CD4-positive, alpha-beta memory T cell (primary cell): ENCODE results near the gene EBP. TPM values are rescaled to one million over a fixed set of nuclear protein-coding genes. Genes with fewer than 3 reads are reported as not detected.
A peak's percentile ranks its signal among the peaks of the same experiment; 100 is the strongest.

ENCODE experiments used
- CTCF ChIA-PET: fragments of 350-600 bp; sonication (Branson Sonifier 250); formaldehyde crosslinking; loops from one replicate; lab custom pipeline; 2021; ENCODE audit warnings: inconsistent platforms; ENCODE audit not compliant: partially characterized antibody; lab: Charles Lee
- POLR2A ChIA-PET: fragments of 350-600 bp; sonication (Branson Sonifier 250); formaldehyde crosslinking; loops from one replicate; lab custom pipeline; 2021; ENCODE audit not compliant: partially characterized antibody; lab: Charles Lee
- DNase-seq, 5 donors: peaks; one replicate each; pipeline versions ENCODE4 v3.0.0 to v3.0.0-alpha.2; 2020 to 2022; ENCODE audit warnings: mixed read lengths in 1 of 5
- H3K27ac ChIP-seq: one replicate; pipeline ENCODE4 v1.7.0; 2013; ENCODE audit warnings: low read depth, low read length
- H3K27me3 ChIP-seq: 2 replicates; pipeline ENCODE4 v1.7.0; 2013; ENCODE audit warnings: mild to moderate bottlenecking, low read length, moderate library complexity; ENCODE audit not compliant: insufficient read depth
- H3K36me3 ChIP-seq: 2 replicates; pipeline ENCODE4 v1.7.0; 2013; ENCODE audit warnings: mild to moderate bottlenecking, low read length, moderate library complexity; ENCODE audit not compliant: insufficient read depth
- H3K4me1 ChIP-seq: 2 replicates; pipeline ENCODE4 v1.7.0; 2013; ENCODE audit warnings: mild to moderate bottlenecking, low read length, moderate library complexity; ENCODE audit not compliant: insufficient read depth
- H3K4me3 ChIP-seq, 2 donors: one replicate each; pipeline ENCODE4 v1.7.0; 2013; ENCODE audit warnings: low read length in 2 of 2, mild to moderate bottlenecking in 1 of 2
- H3K9me3 ChIP-seq, 2 donors: one replicate each; pipeline ENCODE4 v1.7.0; 2013; ENCODE audit warnings: low read length in 2 of 2, control low read depth in 1 of 2; ENCODE audit not compliant: control insufficient read depth in 1 of 2
- H3K27ac Mint-ChIP-seq, 7 donors: one replicate each; pipeline ENCODE4 v1.8.0; 2020 to 2021; ENCODE audit warnings: mixed read lengths in 7 of 7, mild to moderate bottlenecking in 6 of 7, inconsistent platforms in 3 of 7, moderate library complexity in 3 of 7
- H3K27me3 Mint-ChIP-seq, 2 donors: one replicate each; pipeline ENCODE4 v1.8.0; 2020 to 2021; ENCODE audit warnings: mixed read lengths in 2 of 2
- H3K36me3 Mint-ChIP-seq, 2 donors: one replicate each; pipeline ENCODE4 v1.8.0; 2020 to 2021; ENCODE audit warnings: mixed read lengths in 2 of 2, inconsistent platforms in 1 of 2, mild to moderate bottlenecking in 1 of 2
- H3K4me1 Mint-ChIP-seq, 4 donors: one replicate each; pipeline ENCODE4 v1.8.0; 2020 to 2021; ENCODE audit warnings: mixed read lengths in 4 of 4, mild to moderate bottlenecking in 1 of 4
- H3K4me3 Mint-ChIP-seq, 8 donors: one replicate each; pipeline ENCODE4 v1.8.0; 2020 to 2021; ENCODE audit warnings: mixed read lengths in 8 of 8, mild to moderate bottlenecking in 7 of 8, moderate library complexity in 6 of 8, inconsistent platforms in 3 of 8
- H3K9me3 Mint-ChIP-seq, 8 donors: one replicate each; pipeline ENCODE4 v1.8.0; 2020 to 2021; ENCODE audit warnings: mixed read lengths in 8 of 8, mild to moderate bottlenecking in 5 of 8, inconsistent platforms in 3 of 8, moderate library complexity in 1 of 8
- intact Hi-C: fragments of 100-400 bp; cut with micrococcal nuclease; formaldehyde crosslinking; loops from one replicate; pipeline ENCODE4 v1.15.1; 2023
- polyA plus RNA-seq, 2 donors: library from polyadenylated mRNA; unstranded; fragments of 300-500 nt; fragmentation: Illumina TruSeq; gene quantifications; one replicate each; pipeline ENCODE4 v1.2.3, GENCODE V29; 2021
- total RNA-seq, 2 experiments: library from RNA; stranded (reverse); gene quantifications; one replicate each; pipeline ENCODE4 v1.2.3, GENCODE V29; 2021

EBP gene
- total and polyA plus RNA-seq, 4 experiments from 2014 or later = 32.1 to 130 (median 58.2) TPM

DNA sequence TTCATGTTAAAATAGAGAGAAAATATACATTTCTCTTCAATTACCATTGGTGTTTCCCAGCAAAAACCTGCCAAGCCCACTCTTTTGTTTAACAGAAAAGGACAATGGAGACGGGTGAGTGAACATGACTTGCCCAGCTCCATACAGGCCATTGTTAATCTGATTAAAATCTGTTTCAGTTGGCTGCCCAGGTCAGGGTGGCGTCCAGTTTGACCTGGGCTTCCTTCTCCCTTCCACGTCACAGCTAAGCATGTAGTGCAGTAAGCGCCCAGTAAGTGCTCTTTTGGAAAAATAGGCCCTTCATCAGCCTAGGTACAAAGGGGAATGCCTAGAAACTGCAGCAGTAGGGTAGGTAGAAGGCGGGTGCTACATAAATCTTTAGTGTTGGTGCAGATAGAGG, 14.4 kb upstream of the EBP start:
- H3K27me3 ChIP-seq = no peaks in the 10 kb centered on the region
- H3K27ac ChIP-seq = no peak overlapping the region
- no peak overlapping the region for H3K4me3 ChIP-seq
- no peaks in the 10 kb centered on the region for H3K36me3 ChIP-seq
- no peaks in the 10 kb centered on the region for H3K27me3 Mint-ChIP-seq
- ChIA-PET CTCF (no interaction called here), POLR2A (interaction anchor here (3.1 kb wide), 1 partner anchor 14 kb away, joined by 19 read pairs; the partner anchor contains the start of gene EBP)
- peaks cover 0 to 1% (median 0%) of the 10 kb centered on the region in 8 donors for H3K9me3 Mint-ChIP-seq
- H3K4me3 Mint-ChIP-seq = peak overlapping the region in 6 of 8 donors; percentile 3 to 31 (median 12)
- intact Hi-C loops = no loop called here
- DNase-seq = no peak
- H3K27ac Mint-ChIP-seq = peak overlapping the region in 1 of 7 donors; percentile 52
- H3K36me3 Mint-ChIP-seq = peaks cover 0 to 8% of the 10 kb centered on the region in 2 donors
- peaks cover 16% of the 10 kb centered on the region for H3K4me1 ChIP-seq
- H3K4me1 Mint-ChIP-seq = peaks cover 10 to 23% (median 12%) of the 10 kb centered on the region in 4 donors
- no peaks in the 10 kb centered on the region for H3K9me3 ChIP-seq

DNA sequence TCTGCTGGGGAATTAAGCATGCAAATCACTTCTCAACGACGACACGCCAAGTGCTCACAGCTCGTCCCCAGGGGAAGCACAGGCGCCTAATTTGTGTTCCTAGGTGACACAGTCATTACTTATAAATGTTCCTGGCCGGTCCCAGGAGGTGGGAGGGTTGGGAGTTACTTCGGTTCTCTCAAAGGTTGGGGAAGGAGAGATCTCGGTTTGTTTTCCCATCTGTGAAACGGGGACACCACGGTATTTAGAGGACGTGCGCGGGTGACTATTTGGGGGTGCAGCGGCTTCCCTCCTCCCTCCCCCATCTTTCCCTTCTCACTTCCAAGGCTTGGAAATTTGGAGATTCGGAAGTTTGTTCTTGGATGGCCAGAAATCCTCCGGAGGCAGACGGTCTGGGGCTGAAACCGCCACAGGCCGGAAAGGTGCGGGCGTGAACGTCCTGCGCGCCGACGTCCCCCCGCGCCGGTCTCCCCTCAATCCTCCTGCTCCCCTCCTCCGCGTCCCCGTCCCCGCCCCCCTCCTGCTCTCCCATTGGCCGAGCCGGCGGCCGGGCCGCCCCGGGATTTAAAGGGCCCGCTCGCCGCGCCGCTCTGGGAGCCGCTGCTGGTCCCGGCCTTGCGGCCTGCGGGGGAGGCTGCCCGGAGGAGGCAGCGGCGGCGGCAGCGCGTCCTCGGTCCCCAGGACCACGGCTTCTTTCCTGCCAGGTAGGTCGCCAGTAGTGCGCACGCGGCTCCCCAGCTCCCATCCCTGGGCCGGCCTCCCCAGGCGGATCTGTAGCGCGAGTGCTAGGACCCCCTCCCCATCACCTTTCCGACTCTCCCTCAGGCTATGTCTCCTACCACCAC, 13.0 kb upstream of the EBP start, which contains the start of gene PORCN:
PORCN (plus strand) TSS at position 593 of the 845 bp plus-strand sequence. CDS start 829 bp downstream, outside the sequence.
- H3K9me3 Mint-ChIP-seq = peaks cover 0 to 1% (median 0%) of the 10 kb centered on the region in 8 donors
- POLR2A ChIA-PET = interaction anchor here (0.6 to 3.1 kb wide), 6 partner anchors 12 to 66 kb away, joined by 3 to 19 read pairs (median 7); partner anchors contain the start of genes EBP, RBM3 and TBC1D25
- Histone ChIP-seq H3K4me3 (peak within 1 kb of the TSS; percentile 61 to 64), H3K36me3 (no peaks in the 10 kb centered on the region), H3K9me3 (no peaks in the 10 kb centered on the region), H3K27ac (peak within 1 kb of the TSS; percentile 78), H3K27me3 (no peaks in the 10 kb centered on the region), H3K4me1 (peaks cover 16% of the 10 kb centered on the region)
- H3K27ac Mint-ChIP-seq = peak within 1 kb of the TSS; percentile 70 to 96 (median 91)
- H3K4me1 Mint-ChIP-seq = peaks cover 10 to 23% (median 12%) of the 10 kb centered on the region in 4 donors
- peaks cover 0 to 12% of the 10 kb centered on the region in 2 donors for H3K36me3 Mint-ChIP-seq
- intact Hi-C loops = loop anchor here (1.0 kb wide), 2 partner anchors 13 to 32 kb away; partner anchors contain the start of genes EBP and FTSJ1
- no peaks in the 10 kb centered on the region for H3K27me3 Mint-ChIP-seq
- peak within 1 kb of the TSS; percentile 87 to 91 (median 88) for H3K4me3 Mint-ChIP-seq
- peak; percentile 62 to 78 (median 65) for DNase-seq
- CTCF ChIA-PET = interaction anchor here (0.5 kb wide), 1 partner anchor 1365 kb away, joined by 3 read pairs; no protein-coding TSS in a partner anchor

DNA sequence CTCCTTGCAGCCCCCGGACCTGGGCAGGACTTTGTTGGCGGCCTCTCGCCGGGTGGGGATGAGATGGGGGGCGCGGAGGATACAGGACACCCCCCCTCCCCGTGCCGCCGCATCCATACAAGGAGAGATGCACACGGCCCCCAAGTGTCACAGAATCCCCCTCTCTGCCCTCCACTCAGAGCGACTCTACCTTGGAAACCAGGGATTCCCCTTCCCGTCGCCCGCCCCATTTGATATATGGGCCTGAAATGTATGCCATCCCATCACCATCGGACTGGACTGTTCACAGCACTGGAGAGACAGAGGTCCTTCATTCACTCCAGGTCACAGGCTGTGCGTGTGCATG, 12.4 kb upstream of the EBP start:
- ChIA-PET CTCF (interaction anchor here (0.5 kb wide), 1 partner anchor 1364 kb away, joined by 3 read pairs; no protein-coding TSS in a partner anchor), POLR2A (interaction anchor here (0.7 to 3.1 kb wide), 5 partner anchors 12 to 65 kb away, joined by 3 to 19 read pairs (median 10); partner anchors contain the start of genes EBP, RBM3 and TBC1D25)
- Histone ChIP-seq H3K27ac (peak overlapping the region; percentile 78), H3K27me3 (no peaks in the 10 kb centered on the region), H3K4me1 (peaks cover 16% of the 10 kb centered on the region), H3K36me3 (no peaks in the 10 kb centered on the region), H3K9me3 (no peaks in the 10 kb centered on the region), H3K4me3 (peak overlapping the region; percentile 36 to 64)
- Mint-ChIP-seq H3K36me3 (peaks cover 0 to 12% of the 10 kb centered on the region in 2 donors), H3K9me3 (peaks cover 0 to 1% (median 0%) of the 10 kb centered on the region in 8 donors), H3K4me1 (peaks cover 10 to 23% (median 12%) of the 10 kb centered on the region in 4 donors), H3K27me3 (no peaks in the 10 kb centered on the region), H3K27ac (peak overlapping the region; percentile 61 to 96 (median 91)), H3K4me3 (peak overlapping the region; percentile 82 to 91 (median 88))
- intact Hi-C loops = no loop called here
- peak in 1 of 5 donors; percentile 56 for DNase-seq

DNA sequence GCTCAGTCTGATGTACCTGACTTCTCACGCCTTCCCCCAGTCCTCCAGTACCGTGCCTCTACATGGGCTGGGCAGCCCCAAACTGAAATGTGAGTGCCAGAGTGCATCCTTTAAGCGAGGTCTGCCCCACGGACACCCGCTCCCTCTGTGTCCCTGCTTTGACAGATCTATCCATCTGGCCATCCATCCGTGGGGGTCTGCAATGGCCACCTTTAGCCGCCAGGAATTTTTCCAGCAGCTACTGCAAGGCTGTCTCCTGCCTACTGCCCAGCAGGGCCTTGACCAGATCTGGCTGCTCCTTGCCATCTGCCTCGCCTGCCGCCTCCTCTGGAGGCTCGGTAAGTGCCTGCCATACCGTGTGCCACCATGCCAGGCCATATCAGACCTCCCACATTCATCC, 12.0 kb upstream of the EBP start:
- DNase-seq = no peak
- H3K9me3 Mint-ChIP-seq = peaks cover 0 to 1% (median 0%) of the 10 kb centered on the region in 8 donors
- no peaks in the 10 kb centered on the region for H3K27me3 ChIP-seq
- H3K27ac ChIP-seq = peak overlapping the region; percentile 78
- H3K27ac Mint-ChIP-seq = peak overlapping the region; percentile 61 to 96 (median 91)
- H3K4me1 ChIP-seq = peaks cover 16% of the 10 kb centered on the region
- H3K4me3 Mint-ChIP-seq = peak overlapping the region; percentile 82 to 91 (median 88)
- H3K4me3 ChIP-seq = peak overlapping the region in 1 of 2 donors; percentile 64
- no peaks in the 10 kb centered on the region for H3K36me3 ChIP-seq
- POLR2A ChIA-PET = interaction anchor here (0.7 to 3.1 kb wide), 4 partner anchors 11 to 65 kb away, joined by 3 to 19 read pairs (median 6); partner anchors contain the start of genes EBP, RBM3 and TBC1D25
- H3K27me3 Mint-ChIP-seq = no peaks in the 10 kb centered on the region
- CTCF ChIA-PET = interaction anchor here (0.5 kb wide), 1 partner anchor 1364 kb away, joined by 3 read pairs; no protein-coding TSS in a partner anchor
- H3K9me3 ChIP-seq = no peaks in the 10 kb centered on the region
- intact Hi-C loops = no loop called here
- H3K4me1 Mint-ChIP-seq = peaks cover 10 to 23% (median 12%) of the 10 kb centered on the region in 4 donors
- peaks cover 0 to 13% of the 10 kb centered on the region in 2 donors for H3K36me3 Mint-ChIP-seq

DNA sequence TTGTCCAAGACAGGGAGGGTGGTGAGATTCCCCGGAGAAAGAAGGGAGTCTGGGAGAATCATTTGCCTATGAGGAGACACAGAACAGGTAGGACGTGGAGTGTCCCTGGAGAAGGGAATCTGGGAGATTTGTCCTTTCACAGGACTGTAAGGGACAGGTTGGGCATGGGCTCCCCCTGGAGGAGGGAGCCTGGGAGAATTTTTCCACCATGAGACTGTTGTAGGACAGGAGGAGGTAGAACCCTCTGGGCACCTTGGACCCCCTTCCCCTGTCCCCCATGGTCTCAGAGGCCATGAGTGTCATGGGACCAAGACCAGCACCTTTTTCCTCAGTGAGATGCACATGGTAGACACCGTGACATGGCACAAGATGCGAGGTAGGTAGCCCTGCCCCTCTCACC, 10.0 kb upstream of the EBP start:
- ChIA-PET CTCF (no interaction called here), POLR2A (no interaction called here)
- H3K4me3 Mint-ChIP-seq = peak overlapping the region in 1 of 8 donors; percentile 20
- peak overlapping the region in 2 of 7 donors; percentile 46 to 48 for H3K27ac Mint-ChIP-seq
- H3K36me3 Mint-ChIP-seq = peaks cover 7 to 24% of the 10 kb centered on the region in 2 donors
- Histone ChIP-seq H3K9me3 (no peaks in the 10 kb centered on the region), H3K4me3 (no peak overlapping the region), H3K27me3 (no peaks in the 10 kb centered on the region), H3K27ac (no peak overlapping the region), H3K4me1 (peaks cover 16% of the 10 kb centered on the region), H3K36me3 (no peaks in the 10 kb centered on the region)
- peaks cover 10 to 28% (median 12%) of the 10 kb centered on the region in 4 donors for H3K4me1 Mint-ChIP-seq
- DNase-seq = no peak
- peaks cover 0 to 1% (median 0%) of the 10 kb centered on the region in 8 donors for H3K9me3 Mint-ChIP-seq
- H3K27me3 Mint-ChIP-seq = no peaks in the 10 kb centered on the region
- intact Hi-C loops = no loop called here

DNA sequence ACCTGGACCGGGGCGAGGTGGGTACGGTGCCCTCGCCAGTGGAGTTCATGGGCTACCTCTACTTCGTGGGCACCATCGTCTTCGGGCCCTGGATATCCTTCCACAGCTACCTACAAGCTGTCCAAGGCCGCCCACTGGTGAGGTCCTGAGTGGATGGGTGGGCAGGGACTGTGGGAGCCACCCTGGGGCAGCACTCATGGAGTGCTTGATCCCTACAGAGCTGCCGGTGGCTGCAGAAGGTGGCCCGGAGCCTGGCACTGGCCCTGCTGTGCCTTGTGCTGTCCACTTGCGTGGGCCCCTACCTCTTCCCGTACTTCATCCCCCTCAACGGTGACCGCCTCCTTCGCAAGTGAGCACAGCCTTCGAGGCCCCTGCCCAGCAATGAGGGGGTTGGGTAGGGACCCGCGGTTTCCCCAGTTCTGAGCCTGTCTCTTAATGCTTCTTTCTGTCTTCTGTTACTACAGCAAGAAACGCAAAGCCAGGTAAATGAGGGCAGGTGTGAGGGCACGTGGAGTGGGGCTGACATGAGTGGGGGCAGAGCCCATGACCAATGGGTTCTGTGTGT, 9.2 kb upstream of the EBP start:
- intact Hi-C loops = no loop called here

More for the DNA sequence above, 9.2 kb upstream of the EBP start:
- Mint-ChIP-seq H3K4me1 (peaks cover 11 to 28% (median 18%) of the 10 kb centered on the region in 4 donors), H3K36me3 (peaks cover 7 to 29% of the 10 kb centered on the region in 2 donors), H3K27ac (no peak overlapping the region), H3K27me3 (no peaks in the 10 kb centered on the region), H3K9me3 (peaks cover 0 to 4% (median 0%) of the 10 kb centered on the region in 8 donors), H3K4me3 (no peak overlapping the region)
- ChIA-PET POLR2A (interaction anchor here (1.4 kb wide), 1 partner anchor 62 kb away, joined by 4 read pairs; the partner anchor contains the start of gene RBM3), CTCF (no interaction called here)
- Histone ChIP-seq H3K9me3 (no peaks in the 10 kb centered on the region), H3K27me3 (no peaks in the 10 kb centered on the region), H3K27ac (no peak overlapping the region), H3K4me1 (peaks cover 21% of the 10 kb centered on the region), H3K4me3 (no peak overlapping the region), H3K36me3 (no peaks in the 10 kb centered on the region)
- no peak for DNase-seq
